Lower lobe of right lung (tissue), 2 donors: ENCODE data around the gene CSNK1G2. TPM values are rescaled to one million over a fixed set of nuclear protein-coding genes. Genes with fewer than 3 reads are reported as not detected.

Experiments
- ATAC-seq, 2 donors: fragments of 200-7000 bp; cut with Tn5 transposase; one replicate each; pipeline ENCODE4 v1.9.1; 2020 to 2022; ENCODE audit warnings: mild to moderate bottlenecking in 2 of 2, moderate library complexity in 2 of 2
- DNase-seq: peaks from one replicate; pipeline ENCODE4 v3.0.0-alpha.2; 2020
- H3K27ac ChIP-seq: fragments of 200-600 bp; one replicate; pipeline ENCODE4 v1.8.0; 2022
- H3K27me3 ChIP-seq: fragments of 200-600 bp; one replicate; pipeline ENCODE4 v1.8.0; 2022; ENCODE audit warnings: low read depth
- H3K36me3 ChIP-seq: fragments of 200-600 bp; one replicate; pipeline ENCODE4 v1.8.0; 2022; ENCODE audit warnings: mild to moderate bottlenecking
- H3K4me1 ChIP-seq: fragments of 200-600 bp; one replicate; pipeline ENCODE4 v1.8.0; 2022
- H3K4me3 ChIP-seq: fragments of 200-600 bp; one replicate; pipeline ENCODE4 v1.8.0; 2022; ENCODE audit warnings: mild to moderate bottlenecking
- H3K9me3 ChIP-seq: fragments of 200-600 bp; one replicate; pipeline ENCODE4 v1.8.0; 2022
- CTCF ChIP-seq: fragments of 200-600 bp; IDR thresholded peaks from one replicate; pipeline ENCODE4 v1.8.0; 2022; ENCODE audit warnings: antibody characterized with exemption, mild to moderate bottlenecking
- intact Hi-C: fragments of 100-400 bp; cut with DNase I; formaldehyde crosslinking; loops from one replicate; pipeline ENCODE4 v1.11.0; 2022
- total RNA-seq: library from RNA; stranded (reverse); fragmentation: NEBNext Ultra II Directional; extraction: Animal tissue kit (Norgen Biotek cat#: 25700); gene quantifications from one replicate; pipeline ENCODE4 v1.2.1, GENCODE V29; 2021
- donor health status: DM: no; HTN: yes; CAD: no; lungs with severe emphysema.

The CSNK1G2 gene
- total RNA-seq, 1 donor from 2014 or later: 55.4 TPM

- intact Hi-C loops: no loop called here
- peaks cover 33% of the 10 kb centered on the region for H3K36me3 ChIP-seq
- H3K27ac ChIP-seq: no peak overlapping the region
- ATAC-seq: no peak
- no peak for TF ChIP-seq CTCF
- no peaks in the 10 kb centered on the region for H3K27me3 ChIP-seq
- no peak for DNase-seq
- no peaks in the 10 kb centered on the region for H3K9me3 ChIP-seq
- peaks cover 7% of the 10 kb centered on the region for H3K4me1 ChIP-seq
- no peak overlapping the region for H3K4me3 ChIP-seq
Measured at GRCh38 chr19:1924320-1924961, 16.5 kb upstream of the CSNK1G2 start.

GRCh38 chr19:1925544-1925943 lies 15.4 kb upstream of the CSNK1G2 start:
- peaks cover 22% of the 10 kb centered on the region for H3K36me3 ChIP-seq
- no peaks in the 10 kb centered on the region for H3K9me3 ChIP-seq
- no peak overlapping the region for H3K27ac ChIP-seq
- no peaks in the 10 kb centered on the region for H3K27me3 ChIP-seq
- no peak overlapping the region for H3K4me3 ChIP-seq
- DNase-seq: no peak
- ATAC-seq: no peak
- TF ChIP-seq CTCF: no peak
- H3K4me1 ChIP-seq: peaks cover 14% of the 10 kb centered on the region
- intact Hi-C loops: no loop called here

- intact Hi-C loops: no loop called here
- peak; percentile 92 to 96 for ATAC-seq
- H3K4me3 ChIP-seq: peak overlapping the region; percentile 47
Measured at GRCh38 chr19:1929021-1929742, 11.8 kb upstream of the CSNK1G2 start.

DNA sequence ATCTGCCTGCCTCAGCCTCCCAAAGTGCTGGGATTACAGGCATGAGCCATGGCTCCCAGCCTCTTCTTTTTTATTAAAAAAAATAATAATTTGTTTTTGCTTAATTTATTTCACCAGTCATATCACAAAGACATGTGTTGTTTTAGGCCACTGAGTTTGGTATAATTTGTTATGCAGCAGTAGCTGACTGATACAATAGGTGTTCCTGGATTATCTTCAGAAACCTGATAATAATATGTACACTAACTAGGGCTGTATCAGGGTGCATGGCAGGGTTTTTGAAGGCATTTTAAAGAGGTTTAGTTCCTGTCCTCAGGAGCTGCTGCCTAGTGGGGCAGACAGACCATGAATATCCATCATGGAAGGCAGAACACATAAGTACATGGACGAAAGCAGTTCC lies 9.5 kb upstream of the CSNK1G2 start:
- DNase-seq (no peak), ATAC-seq (no peak)
- Histone ChIP-seq H3K9me3 (no peaks in the 10 kb centered on the region), H3K27ac (no peak overlapping the region), H3K27me3 (no peaks in the 10 kb centered on the region), H3K4me1 (peaks cover 14% of the 10 kb centered on the region), H3K36me3 (no peaks in the 10 kb centered on the region), H3K4me3 (no peak overlapping the region)
- intact Hi-C loops: no loop called here
- no peak for TF ChIP-seq CTCF

More at GRCh38 chr19:1929021-1929742, 11.8 kb upstream of the CSNK1G2 start:
- peak; percentile 93 for TF ChIP-seq CTCF
- Histone ChIP-seq H3K36me3 (peaks cover 8% of the 10 kb centered on the region), H3K27me3 (no peaks in the 10 kb centered on the region), H3K27ac (no peak overlapping the region), H3K4me1 (peaks cover 14% of the 10 kb centered on the region), H3K9me3 (no peaks in the 10 kb centered on the region)
- peak; percentile 89 for DNase-seq

DNA sequence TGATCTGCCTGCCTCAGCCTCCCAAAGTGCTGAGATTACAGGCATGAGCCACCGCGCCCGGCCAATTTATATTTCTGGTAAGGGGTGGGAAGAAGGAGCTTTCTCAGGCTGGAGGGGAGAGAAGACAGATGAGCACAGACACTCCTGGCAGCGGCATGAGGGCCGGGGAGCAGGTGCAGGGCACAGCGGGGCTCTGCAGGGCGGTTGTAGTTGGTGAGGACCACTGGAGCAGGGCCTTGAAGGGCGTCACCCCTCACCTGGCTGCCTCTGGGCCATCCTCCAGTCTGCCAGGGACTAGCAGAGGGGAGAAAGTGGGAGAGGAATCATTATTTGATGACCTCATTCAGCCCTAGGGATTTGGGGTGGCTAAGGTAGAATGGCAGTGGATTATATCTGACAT lies 8.6 kb upstream of the CSNK1G2 start:
- Histone ChIP-seq H3K4me3 (no peak overlapping the region), H3K36me3 (no peaks in the 10 kb centered on the region), H3K27me3 (no peaks in the 10 kb centered on the region), H3K4me1 (peaks cover 14% of the 10 kb centered on the region), H3K27ac (no peak overlapping the region), H3K9me3 (no peaks in the 10 kb centered on the region)
- DNase-seq (no peak), ATAC-seq (no peak)
- intact Hi-C loops: no loop called here
- no peak for TF ChIP-seq CTCF
